ENCODE results near the gene HMGCR.

Gene HMGCR

GRCh38 chr5:75380099-75380498 lies 43.1 kb downstream of the HMGCR start:
- no peak for DNase-seq

- DNase-seq: no peak
Measured at GRCh38 chr5:75381456-75381855, 44.4 kb downstream of the HMGCR start.

GRCh38 chr5:75384218-75384617 lies 47.2 kb downstream of the HMGCR start:
- DNase-seq: no peak

- DNase-seq: no peak
Measured at GRCh38 chr5:75387806-75388205, 50.8 kb downstream of the HMGCR start.

GRCh38 chr5:75389430-75389829 lies 52.4 kb downstream of the HMGCR start:
- no peak for DNase-seq

- no peak for DNase-seq
Measured at GRCh38 chr5:75395277-75395676, 58.3 kb downstream of the HMGCR start.

- no peak for DNase-seq
Measured at GRCh38 chr5:75405296-75405695, 68.3 kb downstream of the HMGCR start.
